ENCODE results near the gene LMBR1. TPM values are rescaled to one million over a fixed set of nuclear protein-coding genes. Genes with fewer than 3 reads are reported as not detected.

LMBR1 gene
- total RNA-seq, 2 experiments from 2014 or later, result 114 to 136 TPM

DNA sequence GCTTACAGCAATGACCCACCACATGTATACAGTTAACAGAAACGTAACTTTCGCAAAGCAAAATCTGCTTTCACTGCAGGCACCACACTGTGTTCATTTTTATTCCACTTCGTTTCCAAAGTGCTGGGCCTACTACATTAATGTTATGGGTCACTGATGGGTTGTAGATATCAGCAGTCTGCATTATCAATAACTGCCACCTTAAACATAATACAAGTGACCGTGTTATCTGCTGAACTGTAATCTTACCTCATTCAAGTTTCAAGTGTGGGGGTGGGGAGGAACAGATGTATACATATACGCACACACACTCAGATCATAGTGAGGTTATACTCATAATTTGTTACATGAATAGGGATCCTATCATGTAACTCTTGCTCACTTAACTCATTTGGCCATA lies 231.3 kb downstream of the LMBR1 start:
- H3K4me1 ChIP-seq (ENCODE audit: insufficient read depth, low read length, poor library complexity, severe bottlenecking), result no peaks in the 10 kb centered on the region

DNA sequence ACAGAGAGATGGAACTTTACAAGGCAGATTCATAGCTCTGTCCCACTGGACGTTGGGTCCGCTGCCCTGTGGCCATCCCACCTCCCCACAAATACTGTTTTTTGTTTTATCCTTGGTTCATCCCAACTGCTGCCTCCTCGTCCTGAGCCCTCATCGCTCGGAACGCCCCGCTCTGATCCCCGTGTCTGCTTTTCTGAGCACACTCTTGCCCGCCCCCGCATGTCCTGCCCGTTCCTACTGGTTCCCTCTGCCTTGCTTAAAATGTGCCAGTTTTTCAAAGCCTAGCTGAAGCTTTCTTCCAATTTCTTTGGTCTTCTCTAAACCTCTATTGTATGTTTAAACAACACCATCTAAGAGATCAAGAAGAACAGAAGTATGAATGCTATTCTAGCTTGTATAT lies 233.0 kb downstream of the LMBR1 start:
- DNase-seq (ENCODE audit: low spot score), result no peak
- Histone ChIP-seq H2AFZ (ENCODE audit: low read length) (no peak overlapping the region), H3K27ac (ENCODE audit: low read depth, low read length, poor library complexity, severe bottlenecking) (no peak overlapping the region), H3K9me3 (ENCODE audit: low read length) (no peaks in the 10 kb centered on the region), H3K36me3 (ENCODE audit: insufficient read depth, low read length) (no peaks in the 10 kb centered on the region), H3K9me2 (ENCODE audit: insufficient read depth, low read length) (no peaks in the 10 kb centered on the region), H3K4me1 (ENCODE audit: insufficient read depth, low read length, poor library complexity, severe bottlenecking) (no peaks in the 10 kb centered on the region), H3K79me2 (ENCODE audit: insufficient read depth, low read depth, low read length) (no peaks in the 10 kb centered on the region), H3K4me3 (ENCODE audit: low read depth, low read length, poor library complexity, severe bottlenecking) (no peak overlapping the region), H3K4me2 (ENCODE audit: low read length) (no peak overlapping the region), H4K20me1 (ENCODE audit: insufficient read depth, low read length) (no peaks in the 10 kb centered on the region)
- ChIA-PET POLR2A (no interaction called here), CTCF (ENCODE audit: unreplicated experiment) (no interaction called here)
- TF ChIP-seq EZH2phosphoT487 (IDR thresholded peaks at IDR 0.05; ENCODE audit: borderline replicate concordance, low read depth, low read length), result no peak
- TF ChIP-seq, protein P1, sequence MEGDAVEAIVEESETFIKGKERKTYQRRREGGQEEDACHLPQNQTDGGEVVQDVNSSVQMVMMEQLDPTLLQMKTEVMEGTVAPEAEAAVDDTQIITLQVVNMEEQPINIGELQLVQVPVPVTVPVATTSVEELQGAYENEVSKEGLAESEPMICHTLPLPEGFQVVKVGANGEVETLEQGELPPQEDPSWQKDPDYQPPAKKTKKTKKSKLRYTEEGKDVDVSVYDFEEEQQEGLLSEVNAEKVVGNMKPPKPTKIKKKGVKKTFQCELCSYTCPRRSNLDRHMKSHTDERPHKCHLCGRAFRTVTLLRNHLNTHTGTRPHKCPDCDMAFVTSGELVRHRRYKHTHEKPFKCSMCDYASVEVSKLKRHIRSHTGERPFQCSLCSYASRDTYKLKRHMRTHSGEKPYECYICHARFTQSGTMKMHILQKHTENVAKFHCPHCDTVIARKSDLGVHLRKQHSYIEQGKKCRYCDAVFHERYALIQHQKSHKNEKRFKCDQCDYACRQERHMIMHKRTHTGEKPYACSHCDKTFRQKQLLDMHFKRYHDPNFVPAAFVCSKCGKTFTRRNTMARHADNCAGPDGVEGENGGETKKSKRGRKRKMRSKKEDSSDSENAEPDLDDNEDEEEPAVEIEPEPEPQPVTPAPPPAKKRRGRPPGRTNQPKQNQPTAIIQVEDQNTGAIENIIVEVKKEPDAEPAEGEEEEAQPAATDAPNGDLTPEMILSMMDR (conservative IDR thresholded peaks at IDR 0.05; ENCODE audit: low read length), result no peak
- intact Hi-C loops (cut with micrococcal nuclease; ENCODE audit: unreplicated experiment), result no loop called here
- no TSS peak for BruUV-seq (replicated peaks)

More for the DNA sequence above, 231.3 kb downstream of the LMBR1 start:
- Histone ChIP-seq H2AFZ (ENCODE audit: low read length) (no peak overlapping the region), H3K4me2 (ENCODE audit: low read length) (no peak overlapping the region), H3K79me2 (ENCODE audit: insufficient read depth, low read depth, low read length) (no peaks in the 10 kb centered on the region), H3K9me3 (ENCODE audit: low read length) (no peaks in the 10 kb centered on the region), H3K9me2 (ENCODE audit: insufficient read depth, low read length) (no peaks in the 10 kb centered on the region), H3K4me3 (ENCODE audit: low read depth, low read length, poor library complexity, severe bottlenecking) (no peak overlapping the region), H3K27ac (ENCODE audit: low read depth, low read length, poor library complexity, severe bottlenecking) (no peak overlapping the region), H3K36me3 (ENCODE audit: insufficient read depth, low read length) (no peaks in the 10 kb centered on the region), H4K20me1 (ENCODE audit: insufficient read depth, low read length) (no peaks in the 10 kb centered on the region)
- POLR2A ChIA-PET, result no interaction called here
- BruUV-seq (replicated peaks), result no TSS peak
- no peak for TF ChIP-seq EZH2phosphoT487 (IDR thresholded peaks at IDR 0.05; ENCODE audit: borderline replicate concordance, low read depth, low read length)
- TF ChIP-seq, protein P1 (conservative IDR thresholded peaks at IDR 0.05; ENCODE audit: low read length), result no peak
- CTCF ChIA-PET (ENCODE audit: unreplicated experiment), result no interaction called here
- intact Hi-C loops (cut with micrococcal nuclease; ENCODE audit: unreplicated experiment), result no loop called here
- no peak for DNase-seq (ENCODE audit: low spot score)

DNA sequence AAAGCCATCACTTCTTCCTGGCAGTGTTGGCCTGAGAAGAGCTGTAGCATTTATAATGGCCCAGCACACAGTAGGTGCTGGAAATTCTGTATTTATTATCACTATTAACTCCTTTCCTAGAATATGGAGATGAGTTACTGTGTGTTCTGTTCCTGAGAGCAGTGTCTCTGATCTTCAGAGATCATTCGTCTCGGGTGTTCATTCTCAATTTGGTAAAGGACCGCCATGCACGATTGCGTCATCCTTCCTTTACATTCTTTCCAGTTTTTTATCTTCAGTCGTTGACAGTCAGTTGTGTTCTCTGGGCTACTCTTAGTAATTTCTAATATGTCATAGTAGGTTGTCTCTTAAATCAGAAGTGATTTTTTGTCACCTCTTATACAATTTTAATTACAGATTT lies 233.8 kb downstream of the LMBR1 start:
- intact Hi-C loops (cut with micrococcal nuclease; ENCODE audit: unreplicated experiment), result no loop called here
- BruUV-seq (replicated peaks), result TSS peak; percentile 23

More for the DNA sequence above, 233.8 kb downstream of the LMBR1 start:
- Histone ChIP-seq H3K4me2 (ENCODE audit: low read length) (no peak overlapping the region), H3K4me1 (ENCODE audit: insufficient read depth, low read length, poor library complexity, severe bottlenecking) (no peaks in the 10 kb centered on the region), H4K20me1 (ENCODE audit: insufficient read depth, low read length) (no peaks in the 10 kb centered on the region), H3K9me2 (ENCODE audit: insufficient read depth, low read length) (no peaks in the 10 kb centered on the region), H2AFZ (ENCODE audit: low read length) (no peak overlapping the region), H3K36me3 (ENCODE audit: insufficient read depth, low read length) (no peaks in the 10 kb centered on the region), H3K4me3 (ENCODE audit: low read depth, low read length, poor library complexity, severe bottlenecking) (no peak overlapping the region), H3K79me2 (ENCODE audit: insufficient read depth, low read depth, low read length) (no peaks in the 10 kb centered on the region), H3K9me3 (ENCODE audit: low read length) (no peaks in the 10 kb centered on the region), H3K27ac (ENCODE audit: low read depth, low read length, poor library complexity, severe bottlenecking) (no peak overlapping the region)
- TF ChIP-seq, protein P1 (conservative IDR thresholded peaks at IDR 0.05; ENCODE audit: low read length), result no peak
- no peak for TF ChIP-seq EZH2phosphoT487 (IDR thresholded peaks at IDR 0.05; ENCODE audit: borderline replicate concordance, low read depth, low read length)
- no peak for DNase-seq (ENCODE audit: low spot score)
- ChIA-PET CTCF (ENCODE audit: unreplicated experiment) (no interaction called here), POLR2A (no interaction called here)
